IMR-90 (cell line): ENCODE measurements around the gene GALNT12.

Experiments used
- FOS ChIP-seq: fragments of 150-350 bp; IDR thresholded peaks from 2 replicates; pipeline ENCODE4 v1.6.1; 2016; ENCODE audit warnings: low read depth, low read length
- MAFK ChIP-seq: IDR thresholded peaks from 2 replicates; pipeline ENCODE4 v1.6.1; 2012; ENCODE audit warnings: low read depth, low read length, improper control_type of control experiment
- POLR2A ChIP-seq: IDR thresholded peaks from 2 replicates; pipeline ENCODE4 v1.6.1; 2012; ENCODE audit warnings: mild to moderate bottlenecking, low read depth, low read length
- RFX5 ChIP-seq: IDR thresholded peaks from 2 replicates; pipeline ENCODE4 v1.8.0; 2012; ENCODE audit warnings: low read depth, mild to moderate bottlenecking, low read length, moderate library complexity
- TF ChIP-seq, protein P1 (sequence below): conservative IDR thresholded peaks from 2 replicates; pipeline ENCODE4 v1.5.1; 2012; ENCODE audit warnings: mild to moderate bottlenecking, low read depth, low read length, improper control_type of control experiment

DNA sequence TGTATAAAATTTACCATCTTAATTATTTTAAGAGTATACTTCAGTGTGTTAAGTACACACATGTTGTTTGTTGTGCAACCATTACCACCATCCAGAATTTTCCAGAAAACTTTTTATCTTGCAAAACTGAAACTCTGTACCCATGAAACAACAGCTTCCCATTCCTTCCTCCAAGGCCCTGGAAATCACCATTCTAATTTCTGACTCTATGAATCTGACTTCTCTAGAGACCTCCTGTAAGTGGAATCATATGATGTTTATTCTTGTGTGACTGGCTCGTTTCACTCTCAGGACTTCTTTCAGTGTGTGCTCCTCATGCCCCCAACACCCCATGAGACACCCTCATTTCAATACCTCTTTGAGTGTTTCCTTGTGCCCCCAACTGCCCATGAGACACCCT lies 75.8 kb downstream of the GALNT12 start:
- TF ChIP-seq POLR2A: no peak
- TF ChIP-seq FOS: no peak
- TF ChIP-seq, protein P1, sequence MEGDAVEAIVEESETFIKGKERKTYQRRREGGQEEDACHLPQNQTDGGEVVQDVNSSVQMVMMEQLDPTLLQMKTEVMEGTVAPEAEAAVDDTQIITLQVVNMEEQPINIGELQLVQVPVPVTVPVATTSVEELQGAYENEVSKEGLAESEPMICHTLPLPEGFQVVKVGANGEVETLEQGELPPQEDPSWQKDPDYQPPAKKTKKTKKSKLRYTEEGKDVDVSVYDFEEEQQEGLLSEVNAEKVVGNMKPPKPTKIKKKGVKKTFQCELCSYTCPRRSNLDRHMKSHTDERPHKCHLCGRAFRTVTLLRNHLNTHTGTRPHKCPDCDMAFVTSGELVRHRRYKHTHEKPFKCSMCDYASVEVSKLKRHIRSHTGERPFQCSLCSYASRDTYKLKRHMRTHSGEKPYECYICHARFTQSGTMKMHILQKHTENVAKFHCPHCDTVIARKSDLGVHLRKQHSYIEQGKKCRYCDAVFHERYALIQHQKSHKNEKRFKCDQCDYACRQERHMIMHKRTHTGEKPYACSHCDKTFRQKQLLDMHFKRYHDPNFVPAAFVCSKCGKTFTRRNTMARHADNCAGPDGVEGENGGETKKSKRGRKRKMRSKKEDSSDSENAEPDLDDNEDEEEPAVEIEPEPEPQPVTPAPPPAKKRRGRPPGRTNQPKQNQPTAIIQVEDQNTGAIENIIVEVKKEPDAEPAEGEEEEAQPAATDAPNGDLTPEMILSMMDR: no peak
- no peak for TF ChIP-seq MAFK
- TF ChIP-seq RFX5: no peak
